HuH-7.5 (cell line): ENCODE data around the gene TIMM10B.

ENCODE experiments used
- DNase-seq: peaks from one replicate; pipeline ENCODE4 v3.0.0; 2011; ENCODE audit warnings: low spot score

Gene TIMM10B

GRCh38 chr11:6472934-6473333 is 8.4 kb upstream of the TIMM10B start:
- DNase-seq: no peak

- DNase-seq: peak; percentile 83
Observed at GRCh38 chr11:6473451-6474412, 7.6 kb upstream of the TIMM10B start, which contains the start of gene TRIM3. TSS of gene TRIM3 (minus strand) at chr11:6473941. CDS start at chr11:6465695, 8,246 bp downstream.

- DNase-seq: no peak
Observed at GRCh38 chr11:6474413-6474792, 6.9 kb upstream of the TIMM10B start.

GRCh38 chr11:6474806-6475500 is 6.3 kb upstream of the TIMM10B start:
- DNase-seq: no peak

- DNase-seq: no peak
Observed at GRCh38 chr11:6475936-6476335, 5.4 kb upstream of the TIMM10B start.

GRCh38 chr11:6476571-6476970 is 4.7 kb upstream of the TIMM10B start:
- DNase-seq: no peak

GRCh38 chr11:6480299-6480914 is 894 bp upstream of the TIMM10B start:
- DNase-seq: no peak

GRCh38 chr11:6481924-6482275 is 599 bp downstream of the TIMM10B start:
- no peak for DNase-seq

- DNase-seq: no peak
Observed at GRCh38 chr11:6482441-6482840, 1.1 kb downstream of the TIMM10B start.

GRCh38 chr11:6483015-6483414 is 1.7 kb downstream of the TIMM10B start:
- DNase-seq: no peak

GRCh38 chr11:6485661-6486060 is 4.4 kb downstream of the TIMM10B start:
- no peak for DNase-seq

GRCh38 chr11:6486256-6486655 is 5.0 kb downstream of the TIMM10B start:
- DNase-seq: no peak

GRCh38 chr11:6486938-6487337 is 5.6 kb downstream of the TIMM10B start:
- no peak for DNase-seq

GRCh38 chr11:6488342-6488741 is 7.0 kb downstream of the TIMM10B start:
- DNase-seq: no peak

GRCh38 chr11:6488821-6489220 is 7.5 kb downstream of the TIMM10B start:
- no peak for DNase-seq

- no peak for DNase-seq
Observed at GRCh38 chr11:6489306-6489705, 8.0 kb downstream of the TIMM10B start.

GRCh38 chr11:6497069-6497839 is 16.0 kb downstream of the TIMM10B start, which contains the start of gene DNHD1:
TSS of gene DNHD1 (plus strand) at chr11:6497280. CDS start at chr11:6498216, 936 bp downstream.
- no peak for DNase-seq

- DNase-seq: no peak
Observed at GRCh38 chr11:6498121-6498520, 16.8 kb downstream of the TIMM10B start.

GRCh38 chr11:6498544-6498943 is 17.2 kb downstream of the TIMM10B start:
- DNase-seq: no peak

- no peak for DNase-seq
Observed at GRCh38 chr11:6502382-6502781, 21.1 kb downstream of the TIMM10B start.

- DNase-seq: no peak
Observed at GRCh38 chr11:6504166-6504565, 22.9 kb downstream of the TIMM10B start.
